Neural progenitor cell (in vitro differentiated cells): ENCODE data around the gene CRB2.

Source experiments
- CTCF ChIP-seq: fragments of 200-600 bp; sonication (generic); IDR thresholded peaks from 2 replicates; pipeline ENCODE4 v1.5.1; 2017; ENCODE audit warnings: antibody characterized with exemption, mild to moderate bottlenecking
- EZH2phosphoT487 ChIP-seq: fragments of 200-600 bp; sonication (generic); IDR thresholded peaks from 2 replicates; pipeline ENCODE4 v1.6.1; 2017; ENCODE audit warnings: antibody characterized with exemption

GRCh38 chr9:123354806-123355508, 1.0 kb upstream of the CRB2 start:
- TF ChIP-seq CTCF, result no peak
- TF ChIP-seq EZH2phosphoT487, result no peak
